ENCODE data around the gene BCAS1. TPM values are rescaled to one million over a fixed set of nuclear protein-coding genes. Genes with fewer than 3 reads are reported as not detected.

Gene BCAS1
- total RNA-seq, 2 experiments from 2014 or later, result 0.16 to 0.19 TPM

DNA sequence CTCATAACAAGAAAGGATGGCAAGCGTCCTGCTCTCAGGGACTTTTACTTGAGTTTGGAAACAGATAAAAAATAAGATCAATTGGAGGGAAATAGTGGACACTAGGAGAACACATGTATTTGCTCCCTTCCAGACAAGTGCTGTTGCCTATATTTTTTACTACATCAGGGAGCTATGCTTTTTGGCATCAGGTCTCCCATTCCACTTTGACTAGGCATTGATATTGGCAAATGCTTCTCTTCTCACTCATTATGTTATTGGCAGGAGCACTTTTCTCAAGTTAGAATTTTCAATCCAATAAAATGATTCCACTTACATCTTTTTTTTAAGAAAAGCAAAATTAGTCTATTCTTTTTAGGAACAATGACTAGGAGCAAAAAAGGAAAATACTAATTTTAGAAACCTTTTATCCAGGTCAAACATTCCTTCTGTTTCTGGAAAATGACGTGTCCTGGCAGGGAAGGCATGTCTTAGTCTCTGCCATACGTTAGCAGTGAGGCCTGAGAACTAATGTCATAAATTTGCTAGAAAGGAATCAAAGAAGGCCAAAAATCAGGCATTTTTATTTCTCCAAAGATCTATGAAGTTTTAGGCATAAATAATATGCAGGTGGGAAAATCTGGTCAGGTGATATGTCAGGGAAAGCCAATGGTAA, 21.4 kb downstream of the BCAS1 start:
- Histone ChIP-seq H4K20me1 (ENCODE audit: insufficient read depth, low read length) (no peaks in the 10 kb centered on the region), H3K4me3 (ENCODE audit: low read depth, low read length, poor library complexity, severe bottlenecking) (no peak overlapping the region), H3K4me1 (ENCODE audit: insufficient read depth, low read length, poor library complexity, severe bottlenecking) (peaks cover 3% of the 10 kb centered on the region), H3K9me2 (ENCODE audit: insufficient read depth, low read length) (no peaks in the 10 kb centered on the region), H3K27ac (ENCODE audit: low read depth, low read length, poor library complexity, severe bottlenecking) (no peak overlapping the region), H3K4me2 (ENCODE audit: low read length) (no peak overlapping the region), H3K36me3 (ENCODE audit: insufficient read depth, low read length) (no peaks in the 10 kb centered on the region), H3K9me3 (ENCODE audit: low read length) (no peaks in the 10 kb centered on the region), H3K79me2 (ENCODE audit: insufficient read depth, low read depth, low read length) (no peaks in the 10 kb centered on the region), H2AFZ (ENCODE audit: low read length) (no peak overlapping the region)
- no TSS peak for BruUV-seq (replicated peaks)
- POLR2A ChIA-PET, result interaction anchor here (0.6 kb wide), 1 partner anchor 45 kb away, joined by 3 read pairs; no protein-coding TSS in a partner anchor
- no peak for DNase-seq (ENCODE audit: low spot score)
- intact Hi-C loops (cut with micrococcal nuclease; ENCODE audit: unreplicated experiment), result no loop called here
- CTCF ChIA-PET (ENCODE audit: unreplicated experiment), result no interaction called here
- TF ChIP-seq, protein P1, sequence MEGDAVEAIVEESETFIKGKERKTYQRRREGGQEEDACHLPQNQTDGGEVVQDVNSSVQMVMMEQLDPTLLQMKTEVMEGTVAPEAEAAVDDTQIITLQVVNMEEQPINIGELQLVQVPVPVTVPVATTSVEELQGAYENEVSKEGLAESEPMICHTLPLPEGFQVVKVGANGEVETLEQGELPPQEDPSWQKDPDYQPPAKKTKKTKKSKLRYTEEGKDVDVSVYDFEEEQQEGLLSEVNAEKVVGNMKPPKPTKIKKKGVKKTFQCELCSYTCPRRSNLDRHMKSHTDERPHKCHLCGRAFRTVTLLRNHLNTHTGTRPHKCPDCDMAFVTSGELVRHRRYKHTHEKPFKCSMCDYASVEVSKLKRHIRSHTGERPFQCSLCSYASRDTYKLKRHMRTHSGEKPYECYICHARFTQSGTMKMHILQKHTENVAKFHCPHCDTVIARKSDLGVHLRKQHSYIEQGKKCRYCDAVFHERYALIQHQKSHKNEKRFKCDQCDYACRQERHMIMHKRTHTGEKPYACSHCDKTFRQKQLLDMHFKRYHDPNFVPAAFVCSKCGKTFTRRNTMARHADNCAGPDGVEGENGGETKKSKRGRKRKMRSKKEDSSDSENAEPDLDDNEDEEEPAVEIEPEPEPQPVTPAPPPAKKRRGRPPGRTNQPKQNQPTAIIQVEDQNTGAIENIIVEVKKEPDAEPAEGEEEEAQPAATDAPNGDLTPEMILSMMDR (conservative IDR thresholded peaks at IDR 0.05; ENCODE audit: low read length), result no peak
- no peak for TF ChIP-seq EZH2phosphoT487 (IDR thresholded peaks at IDR 0.05; ENCODE audit: borderline replicate concordance, low read depth, low read length)

DNA sequence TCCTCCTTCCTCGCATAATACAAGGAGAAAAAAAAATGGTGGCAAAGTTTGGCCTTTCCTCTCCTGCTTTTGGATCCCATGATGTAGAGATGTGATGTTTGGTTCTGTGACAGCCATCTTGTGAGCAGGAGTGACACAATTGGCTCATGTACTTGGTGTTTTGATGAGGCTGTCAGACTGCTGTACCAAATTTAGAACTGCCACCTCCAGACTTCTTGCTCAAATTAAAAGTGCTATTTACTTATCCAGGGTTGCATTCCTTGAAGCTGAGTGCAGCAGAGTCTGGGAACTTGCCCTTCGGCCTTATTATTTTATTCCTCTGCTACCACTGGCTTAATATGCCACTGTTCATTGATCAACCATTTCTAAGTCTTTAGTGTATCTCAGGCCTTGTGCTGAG, 21.9 kb downstream of the BCAS1 start:
- Histone ChIP-seq H3K4me2 (ENCODE audit: low read length) (no peak overlapping the region), H3K4me1 (ENCODE audit: insufficient read depth, low read length, poor library complexity, severe bottlenecking) (peaks cover 3% of the 10 kb centered on the region), H3K4me3 (ENCODE audit: low read depth, low read length, poor library complexity, severe bottlenecking) (no peak overlapping the region), H4K20me1 (ENCODE audit: insufficient read depth, low read length) (no peaks in the 10 kb centered on the region), H2AFZ (ENCODE audit: low read length) (no peak overlapping the region), H3K36me3 (ENCODE audit: insufficient read depth, low read length) (no peaks in the 10 kb centered on the region), H3K27ac (ENCODE audit: low read depth, low read length, poor library complexity, severe bottlenecking) (no peak overlapping the region), H3K9me3 (ENCODE audit: low read length) (no peaks in the 10 kb centered on the region), H3K79me2 (ENCODE audit: insufficient read depth, low read depth, low read length) (no peaks in the 10 kb centered on the region), H3K9me2 (ENCODE audit: insufficient read depth, low read length) (no peaks in the 10 kb centered on the region)
- BruUV-seq (replicated peaks), result no TSS peak
- CTCF ChIA-PET (ENCODE audit: unreplicated experiment), result no interaction called here
- POLR2A ChIA-PET, result interaction anchor here (0.6 kb wide), 1 partner anchor 44 kb away, joined by 3 read pairs; no protein-coding TSS in a partner anchor
- TF ChIP-seq, protein P1 (conservative IDR thresholded peaks at IDR 0.05; ENCODE audit: low read length), result no peak
- TF ChIP-seq EZH2phosphoT487 (IDR thresholded peaks at IDR 0.05; ENCODE audit: borderline replicate concordance, low read depth, low read length), result no peak
- intact Hi-C loops (cut with micrococcal nuclease; ENCODE audit: unreplicated experiment), result no loop called here
- DNase-seq (ENCODE audit: low spot score), result no peak

DNA sequence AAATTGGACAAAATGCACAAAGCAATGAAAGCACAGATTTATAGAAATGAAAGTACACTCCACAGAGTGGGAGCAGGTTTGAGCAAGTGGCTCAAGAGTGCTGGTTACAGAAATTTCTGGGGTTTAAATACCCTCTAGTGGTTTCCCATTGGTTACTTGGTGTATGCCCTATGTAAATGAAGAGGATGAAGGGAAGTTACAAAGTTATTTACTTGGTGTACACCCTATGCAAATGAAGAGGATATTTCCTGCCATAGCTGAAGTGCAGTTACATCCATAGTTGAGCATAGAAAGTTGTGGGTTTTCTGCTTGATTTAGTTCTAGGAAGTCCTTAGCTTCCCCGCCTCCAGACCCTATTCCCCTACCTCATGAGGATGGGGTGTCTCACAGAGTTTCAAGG, 22.7 kb downstream of the BCAS1 start:
- no peak overlapping the region for H3K27ac ChIP-seq (ENCODE audit: low read depth, low read length, poor library complexity, severe bottlenecking)
- no peaks in the 10 kb centered on the region for H3K36me3 ChIP-seq (ENCODE audit: insufficient read depth, low read length)
- DNase-seq (ENCODE audit: low spot score), result no peak
- ChIA-PET CTCF (ENCODE audit: unreplicated experiment) (no interaction called here), POLR2A (no interaction called here)
- no peak overlapping the region for H3K4me2 ChIP-seq (ENCODE audit: low read length)
- TF ChIP-seq, protein P1 (conservative IDR thresholded peaks at IDR 0.05; ENCODE audit: low read length), result no peak
- TF ChIP-seq EZH2phosphoT487 (IDR thresholded peaks at IDR 0.05; ENCODE audit: borderline replicate concordance, low read depth, low read length), result no peak
- no TSS peak for BruUV-seq (replicated peaks)
- no peaks in the 10 kb centered on the region for H3K9me3 ChIP-seq (ENCODE audit: low read length)
- H2AFZ ChIP-seq (ENCODE audit: low read length), result no peak overlapping the region
- intact Hi-C loops (cut with micrococcal nuclease; ENCODE audit: unreplicated experiment), result no loop called here
- H3K9me2 ChIP-seq (ENCODE audit: insufficient read depth, low read length), result no peaks in the 10 kb centered on the region
- H3K79me2 ChIP-seq (ENCODE audit: insufficient read depth, low read depth, low read length), result no peaks in the 10 kb centered on the region
- H3K4me1 ChIP-seq (ENCODE audit: insufficient read depth, low read length, poor library complexity, severe bottlenecking), result peaks cover 3% of the 10 kb centered on the region
- H4K20me1 ChIP-seq (ENCODE audit: insufficient read depth, low read length), result no peaks in the 10 kb centered on the region
- no peak overlapping the region for H3K4me3 ChIP-seq (ENCODE audit: low read depth, low read length, poor library complexity, severe bottlenecking)
